Measurements from ENCODE around the gene PROSER3. TPM values are rescaled to one million over a fixed set of nuclear protein-coding genes. Genes with fewer than 3 reads are reported as not detected.
A peak's percentile ranks its signal among the peaks of the same experiment; 100 is the strongest.
"Not testable (repeated sequence)": the region's sequence is repeated elsewhere in the genome, so short reads cannot be mapped to it uniquely, and the experiment has no call there.

The PROSER3 gene
- total and polyA plus RNA-seq, 4 donors = 2.8 to 27.7 (median 11.5) TPM

GRCh38 chr19:35789978-35790944 lies 32.3 kb downstream of the PROSER3 start:
- H3K27me3 ChIP-seq (ENCODE audit: control insufficient read depth, insufficient read depth, low read length) = no peaks in the 10 kb centered on the region
- 91% methylated on average over 18 of the region's 19 CpGs for WGBS (ENCODE audit: insufficient coverage)
- H3K36me3 ChIP-seq (ENCODE audit: control insufficient read depth, insufficient read depth, low read length) = peaks cover 60% of the 10 kb centered on the region
- H3K4me1 ChIP-seq (ENCODE audit: control insufficient read depth, insufficient read depth, low read length) = no peaks in the 10 kb centered on the region
- peak in 1 of 6 donors; percentile 1 for DNase-seq (ENCODE audit: low read depth in 4 of 6, low spot score in 6 of 6)
- no peak overlapping the region for H3K27ac ChIP-seq (ENCODE audit: low read depth, low read length)
- H3K9me3 ChIP-seq (ENCODE audit: control insufficient read depth, insufficient read depth, low read length) = no peaks in the 10 kb centered on the region
- H3K4me3 ChIP-seq (ENCODE audit: low read depth, low read length) = no peak overlapping the region

- WGBS (ENCODE audit: insufficient coverage) = 63% methylated on average over 20 of the region's 20 CpGs
- peak in 1 of 6 donors; percentile 4 for DNase-seq (ENCODE audit: low read depth in 4 of 6, low spot score in 6 of 6)
- H3K27ac ChIP-seq (ENCODE audit: low read depth, low read length) = no peak overlapping the region
These were observed 33.2 kb downstream of the PROSER3 start for GRCh38 chr19:35790981-35791813.

GRCh38 chr19:35791814-35792279 lies 33.9 kb downstream of the PROSER3 start:
- no peak overlapping the region for H3K27ac ChIP-seq (ENCODE audit: low read depth, low read length)
- no peak for DNase-seq (ENCODE audit: low read depth in 4 of 6, low spot score in 6 of 6)

More at GRCh38 chr19:35790981-35791813, 33.2 kb downstream of the PROSER3 start:
- Histone ChIP-seq H3K9me3 (ENCODE audit: control insufficient read depth, insufficient read depth, low read length) (no peaks in the 10 kb centered on the region), H3K36me3 (ENCODE audit: control insufficient read depth, insufficient read depth, low read length) (peaks cover 51% of the 10 kb centered on the region), H3K27me3 (ENCODE audit: control insufficient read depth, insufficient read depth, low read length) (no peaks in the 10 kb centered on the region), H3K4me3 (ENCODE audit: low read depth, low read length) (no peak overlapping the region), H3K4me1 (ENCODE audit: control insufficient read depth, insufficient read depth, low read length) (no peaks in the 10 kb centered on the region)

GRCh38 chr19:35792312-35792711 lies 34.3 kb downstream of the PROSER3 start:
- Histone ChIP-seq H3K4me3 (ENCODE audit: low read depth, low read length) (no peak overlapping the region), H3K4me1 (ENCODE audit: control insufficient read depth, insufficient read depth, low read length) (peaks cover 8% of the 10 kb centered on the region), H3K27me3 (ENCODE audit: control insufficient read depth, insufficient read depth, low read length) (peaks cover 8% of the 10 kb centered on the region), H3K36me3 (ENCODE audit: control insufficient read depth, insufficient read depth, low read length) (peaks cover 39% of the 10 kb centered on the region), H3K9me3 (ENCODE audit: control insufficient read depth, insufficient read depth, low read length) (no peaks in the 10 kb centered on the region), H3K27ac (ENCODE audit: low read depth, low read length) (no peak overlapping the region)
- WGBS (ENCODE audit: insufficient coverage) = 76% methylated on average over 15 of the region's 15 CpGs
- no peak for DNase-seq (ENCODE audit: low read depth in 4 of 6, low spot score in 6 of 6)

More at GRCh38 chr19:35791814-35792279, 33.9 kb downstream of the PROSER3 start:
- peaks cover 44% of the 10 kb centered on the region for H3K36me3 ChIP-seq (ENCODE audit: control insufficient read depth, insufficient read depth, low read length)
- no peaks in the 10 kb centered on the region for H3K9me3 ChIP-seq (ENCODE audit: control insufficient read depth, insufficient read depth, low read length)
- WGBS (ENCODE audit: insufficient coverage) = 84% methylated on average over 9 of the region's 9 CpGs
- no peak overlapping the region for H3K4me3 ChIP-seq (ENCODE audit: low read depth, low read length)
- peaks cover 3% of the 10 kb centered on the region for H3K4me1 ChIP-seq (ENCODE audit: control insufficient read depth, insufficient read depth, low read length)
- peaks cover 3% of the 10 kb centered on the region for H3K27me3 ChIP-seq (ENCODE audit: control insufficient read depth, insufficient read depth, low read length)

- Histone ChIP-seq H3K4me1 (ENCODE audit: control insufficient read depth, insufficient read depth, low read length) (peaks cover 12% of the 10 kb centered on the region), H3K36me3 (ENCODE audit: control insufficient read depth, insufficient read depth, low read length) (peaks cover 34% of the 10 kb centered on the region), H3K4me3 (ENCODE audit: low read depth, low read length) (no peak overlapping the region), H3K27ac (ENCODE audit: low read depth, low read length) (no peak overlapping the region), H3K27me3 (ENCODE audit: control insufficient read depth, insufficient read depth, low read length) (peaks cover 10% of the 10 kb centered on the region), H3K9me3 (ENCODE audit: control insufficient read depth, insufficient read depth, low read length) (no peaks in the 10 kb centered on the region)
- no peak for DNase-seq (ENCODE audit: low read depth in 4 of 6, low spot score in 6 of 6)
- 78% methylated on average over 8 of the region's 8 CpGs for WGBS (ENCODE audit: insufficient coverage)
These were observed 34.9 kb downstream of the PROSER3 start for GRCh38 chr19:35792888-35793287.

GRCh38 chr19:35793381-35794165 lies 35.6 kb downstream of the PROSER3 start:
- Histone ChIP-seq H3K36me3 (ENCODE audit: control insufficient read depth, insufficient read depth, low read length) (peaks cover 27% of the 10 kb centered on the region), H3K4me3 (ENCODE audit: low read depth, low read length) (no peak overlapping the region), H3K9me3 (ENCODE audit: control insufficient read depth, insufficient read depth, low read length) (no peaks in the 10 kb centered on the region), H3K27ac (ENCODE audit: low read depth, low read length) (no peak overlapping the region), H3K27me3 (ENCODE audit: control insufficient read depth, insufficient read depth, low read length) (peaks cover 10% of the 10 kb centered on the region), H3K4me1 (ENCODE audit: control insufficient read depth, insufficient read depth, low read length) (peaks cover 13% of the 10 kb centered on the region)
- DNase-seq (ENCODE audit: low read depth in 4 of 6, low spot score in 6 of 6) = no peak
- WGBS (ENCODE audit: insufficient coverage) = 87% methylated on average over 7 of the region's 7 CpGs

- not testable (repeated sequence) for H3K4me3 ChIP-seq (ENCODE audit: low read depth, low read length); H3K27ac ChIP-seq (ENCODE audit: low read depth, low read length); DNase-seq (ENCODE audit: low read depth in 4 of 6, low spot score in 6 of 6); H3K36me3 ChIP-seq (ENCODE audit: control insufficient read depth, insufficient read depth, low read length); H3K9me3 ChIP-seq (ENCODE audit: control insufficient read depth, insufficient read depth, low read length)
- Histone ChIP-seq H3K4me1 (ENCODE audit: control insufficient read depth, insufficient read depth, low read length) (peaks cover 13% of the 10 kb centered on the region), H3K27me3 (ENCODE audit: control insufficient read depth, insufficient read depth, low read length) (peaks cover 10% of the 10 kb centered on the region)
- no CpG with 5 or more reads among the region's 1 CpG for WGBS (ENCODE audit: insufficient coverage)
These were observed 37.6 kb downstream of the PROSER3 start for GRCh38 chr19:35795564-35795963.

GRCh38 chr19:35796645-35797542 lies 38.9 kb downstream of the PROSER3 start:
- H3K4me1 ChIP-seq (ENCODE audit: control insufficient read depth, insufficient read depth, low read length) = peaks cover 13% of the 10 kb centered on the region
- H3K4me3 ChIP-seq (ENCODE audit: low read depth, low read length) = no peak overlapping the region
- H3K9me3 ChIP-seq (ENCODE audit: control insufficient read depth, insufficient read depth, low read length) = no peaks in the 10 kb centered on the region
- H3K36me3 ChIP-seq (ENCODE audit: control insufficient read depth, insufficient read depth, low read length) = no peaks in the 10 kb centered on the region
- DNase-seq (ENCODE audit: low read depth in 4 of 6, low spot score in 6 of 6) = no peak
- H3K27ac ChIP-seq (ENCODE audit: low read depth, low read length) = no peak overlapping the region
- WGBS (ENCODE audit: insufficient coverage) = 13% methylated on average over 39 of the region's 39 CpGs
- peaks cover 10% of the 10 kb centered on the region for H3K27me3 ChIP-seq (ENCODE audit: control insufficient read depth, insufficient read depth, low read length)

Data from spinal cord (tissue), 10 donors.